ENCODE data around the gene ZNF584. TPM values are rescaled to one million over a fixed set of nuclear protein-coding genes. Genes with fewer than 3 reads are reported as not detected.

The ZNF584 gene
- total and polyA plus RNA-seq, 10 of the 15 experiments (the other 5 are each of a cell fraction or from before 2014, with no cell fraction given): 2.0 to 10.7 (median 6.3) TPM

DNA sequence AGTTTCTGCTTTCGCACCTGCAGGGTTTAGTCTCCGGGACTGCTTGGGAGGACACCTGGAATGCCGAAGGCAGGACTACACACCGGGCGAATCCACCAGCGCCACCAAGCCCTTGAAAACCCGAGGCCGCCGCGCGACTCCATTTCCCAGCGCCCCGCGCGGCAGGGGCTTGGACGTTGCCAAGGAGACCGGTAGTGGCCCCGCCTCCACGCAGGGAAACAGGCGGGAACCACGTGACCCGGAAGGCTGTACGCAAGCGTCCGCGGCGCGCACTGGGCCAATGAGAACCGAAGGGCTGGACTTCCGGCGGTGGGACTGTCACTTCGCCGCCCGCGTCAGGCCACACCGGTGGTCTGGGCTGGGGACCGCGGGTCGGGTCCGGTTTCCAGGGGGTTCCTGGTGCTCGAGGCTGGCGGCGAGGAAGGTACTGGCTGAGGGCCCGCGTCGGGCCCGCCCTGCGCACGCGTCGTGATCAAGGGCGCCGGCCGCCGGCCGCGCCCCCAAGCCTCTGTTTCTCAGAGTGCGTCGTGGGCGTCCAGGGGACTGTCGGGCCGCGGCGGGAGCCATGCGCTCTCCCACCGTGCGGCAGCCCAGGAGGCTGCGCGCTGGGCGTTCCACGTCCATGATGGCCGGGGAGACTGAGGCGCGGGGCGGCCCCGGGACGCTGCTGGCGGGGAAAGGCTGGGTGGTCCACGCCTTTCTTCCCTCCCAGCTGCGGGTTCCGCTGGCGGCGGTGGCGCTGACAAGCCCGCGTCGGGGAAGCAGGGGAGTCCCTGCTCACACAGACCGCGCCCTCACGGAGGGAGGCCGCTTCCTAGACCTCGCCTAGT, 58.5 kb downstream of the ZNF584 start, which contains the start of gene ZNF324:
TSS of gene ZNF324 (plus strand) at position 321 of the 830 bp plus-strand sequence. CDS start 2,106 bp downstream, outside the sequence.
- SMC1A ChIA-PET (ENCODE audit: uncharacterized antibody, unreplicated experiment): interaction anchor here (1.0 to 1.5 kb wide), 3 partner anchors 9 to 59 kb away, joined by 3 to 4 read pairs (median 4); partner anchors contain the start of genes ZBTB45, ZNF446 and ZNF584
- Histone ChIP-seq H3K27me3 (replicated peaks in 1 of 2; ENCODE audit: control insufficient read depth in 2 of 2, insufficient read depth in 2 of 2, low read length in 1 of 2) (no peaks in the 10 kb centered on the region), H3K27ac (ENCODE audit: control insufficient read depth, insufficient read depth) (peak within 1 kb of the TSS; percentile 51; the same call in 1 of the 2 replicates), H3K4me3 (peak within 1 kb of the TSS; percentile 81), H3K9me3 (replicated peaks; ENCODE audit: control insufficient read depth, insufficient read depth, low read length) (no peaks in the 10 kb centered on the region), H3K4me1 (ENCODE audit: control insufficient read depth, insufficient read depth, low read length) (peaks cover 14% of the 10 kb centered on the region), H3K4me2 (ENCODE audit: control insufficient read depth, insufficient read depth) (peak within 1 kb of the TSS; percentile 91), H3K9ac (ENCODE audit: control insufficient read depth, insufficient read depth, low read length) (peak within 1 kb of the TSS; percentile 63), H3K79me2 (ENCODE audit: control insufficient read depth, insufficient read depth, low read length) (peaks cover 17% of the 10 kb centered on the region), H2AFZ (ENCODE audit: control insufficient read depth, low read depth, low read length) (peak within 1 kb of the TSS; percentile 97), H4K20me1 (ENCODE audit: control insufficient read depth, insufficient read depth) (no peaks in the 10 kb centered on the region), H3K36me3 (ENCODE audit: control insufficient read depth in 2 of 2, insufficient read depth in 2 of 2, low read length in 1 of 2) (peaks cover under 1 to 4% of the 10 kb centered on the region in 2 experiments; a peak in 3 of 4 replicates)
- DNase-seq (ENCODE audit: low read depth, low spot score): peak; percentile 76
- POLR2A ChIA-PET: interaction anchor here (0.5 to 2.4 kb wide), 4 partner anchors 15 to 314 kb away, joined by 3 to 6 read pairs (median 4); partner anchors contain the start of genes ZNF324B and ZNF584
- 1% methylated on average over 55 of the region's 92 CpGs for WGBS (ENCODE audit: insufficient coverage, insufficient replicate concordance, low lambda C conversion rate, missing lambda C conversion rate)
- CTCF ChIA-PET: interaction anchor here (1.5 kb wide), 1 partner anchor 53 kb away, joined by 5 read pairs; the partner anchor contains the start of gene ZBTB45
- intact Hi-C loops (cut with micrococcal nuclease; ENCODE audit: unreplicated experiment): loop anchor here (5.0 kb wide), 2 partner anchors 60 to 140 kb away; partner anchors contain the start of genes ZNF584 and ZSCAN22
- RAD21 ChIA-PET (ENCODE audit: unreplicated experiment): no interaction called here
- ATAC-seq: peak; percentile 93
- in situ Hi-C loops (cut with MboI): no loop called here
- peak; percentile 98 for FAIRE-seq
- BruUV-seq (replicated peaks): no TSS peak
- TF ChIP-seq SMAD5 (IDR thresholded peaks at IDR 0.05; ENCODE audit: low read depth) (peak; percentile 67; the same call in 1 of the 2 replicates), NFYB (IDR thresholded peaks at IDR 0.05; ENCODE audit: insufficient read depth, low read depth, low read length) (peak; percentile 93), MEF2A (IDR thresholded peaks at IDR 0.05; ENCODE audit: insufficient read depth, low read depth, low read length) (no peak), SPI1 (IDR thresholded peaks at IDR 0.05; ENCODE audit: borderline replicate concordance, insufficient read depth, low read depth, low read length) (no peak), HDGF (IDR thresholded peaks at IDR 0.05) (peak; percentile 36; the same call in 1 of the 2 replicates), TCF3 (IDR thresholded peaks at IDR 0.05; ENCODE audit: borderline replicate concordance, insufficient read depth, low read depth, low read length) (0 out of 2 replicates have a peak, but pooled peaks have one; percentile 7), KDM1A (IDR thresholded peaks at IDR 0.05; ENCODE audit: borderline replicate concordance) (no peak), JUNB (IDR thresholded peaks at IDR 0.05) (no peak), GATAD2B (conservative IDR thresholded peaks at IDR 0.05; ENCODE audit: low read depth) (peak; percentile 51), HCFC1 (IDR thresholded peaks at IDR 0.05; ENCODE audit: low read length) (peak; percentile 84), IKZF2 (IDR thresholded peaks at IDR 0.05) (no peak), CEBPB (IDR thresholded peaks at IDR 0.05; ENCODE audit: borderline replicate concordance in 1 of 2, low read depth in 2 of 2, low read length in 2 of 2) (no peak), CHD4 (IDR thresholded peaks at IDR 0.05) (no peak), POLR2AphosphoS2 (IDR thresholded peaks at IDR 0.05; ENCODE audit: low read depth, low read length) (peak; percentile 78; the same call in 1 of the 2 replicates), ZNF384 (IDR thresholded peaks at IDR 0.05; ENCODE audit: borderline replicate concordance, low read depth, low read length) (no peak; the same call in 1 of the 2 replicates), MTA3 (IDR thresholded peaks at IDR 0.05; ENCODE audit: borderline replicate concordance, low read length) (no peak)
- TF ChIP-seq, protein P1, sequence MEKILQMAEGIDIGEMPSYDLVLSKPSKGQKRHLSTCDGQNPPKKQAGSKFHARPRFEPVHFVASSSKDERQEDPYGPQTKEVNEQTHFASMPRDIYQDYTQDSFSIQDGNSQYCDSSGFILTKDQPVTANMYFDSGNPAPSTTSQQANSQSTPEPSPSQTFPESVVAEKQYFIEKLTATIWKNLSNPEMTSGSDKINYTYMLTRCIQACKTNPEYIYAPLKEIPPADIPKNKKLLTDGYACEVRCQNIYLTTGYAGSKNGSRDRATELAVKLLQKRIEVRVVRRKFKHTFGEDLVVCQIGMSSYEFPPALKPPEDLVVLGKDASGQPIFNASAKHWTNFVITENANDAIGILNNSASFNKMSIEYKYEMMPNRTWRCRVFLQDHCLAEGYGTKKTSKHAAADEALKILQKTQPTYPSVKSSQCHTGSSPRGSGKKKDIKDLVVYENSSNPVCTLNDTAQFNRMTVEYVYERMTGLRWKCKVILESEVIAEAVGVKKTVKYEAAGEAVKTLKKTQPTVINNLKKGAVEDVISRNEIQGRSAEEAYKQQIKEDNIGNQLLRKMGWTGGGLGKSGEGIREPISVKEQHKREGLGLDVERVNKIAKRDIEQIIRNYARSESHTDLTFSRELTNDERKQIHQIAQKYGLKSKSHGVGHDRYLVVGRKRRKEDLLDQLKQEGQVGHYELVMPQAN (conservative IDR thresholded peaks at IDR 0.05): peak; percentile 96
- TF ChIP-seq, protein P2, sequence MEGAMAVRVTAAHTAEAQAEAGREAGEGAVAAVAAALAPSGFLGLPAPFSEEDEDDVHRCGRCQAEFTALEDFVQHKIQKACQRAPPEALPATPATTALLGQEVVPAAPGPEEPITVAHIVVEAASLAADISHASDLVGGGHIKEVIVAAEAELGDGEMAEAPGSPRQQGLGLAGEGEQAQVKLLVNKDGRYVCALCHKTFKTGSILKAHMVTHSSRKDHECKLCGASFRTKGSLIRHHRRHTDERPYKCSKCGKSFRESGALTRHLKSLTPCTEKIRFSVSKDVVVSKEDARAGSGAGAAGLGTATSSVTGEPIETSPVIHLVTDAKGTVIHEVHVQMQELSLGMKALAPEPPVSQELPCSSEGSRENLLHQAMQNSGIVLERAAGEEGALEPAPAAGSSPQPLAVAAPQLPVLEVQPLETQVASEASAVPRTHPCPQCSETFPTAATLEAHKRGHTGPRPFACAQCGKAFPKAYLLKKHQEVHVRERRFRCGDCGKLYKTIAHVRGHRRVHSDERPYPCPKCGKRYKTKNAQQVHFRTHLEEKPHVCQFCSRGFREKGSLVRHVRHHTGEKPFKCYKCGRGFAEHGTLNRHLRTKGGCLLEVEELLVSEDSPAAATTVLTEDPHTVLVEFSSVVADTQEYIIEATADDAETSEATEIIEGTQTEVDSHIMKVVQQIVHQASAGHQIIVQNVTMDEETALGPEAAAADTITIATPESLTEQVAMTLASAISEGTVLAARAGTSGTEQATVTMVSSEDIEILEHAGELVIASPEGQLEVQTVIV (IDR thresholded peaks at IDR 0.05; ENCODE audit: borderline replicate concordance, partially characterized antibody): peak; percentile 71
